K562 (cell line): ENCODE measurements around the gene EIF4E2. TPM values are rescaled to one million over a fixed set of nuclear protein-coding genes. Genes with fewer than 3 reads are reported as not detected.

Experiments
- ATAC-seq: fragments of 200-7000 bp; cut with Tn5 transposase; 3 replicates; pipeline ENCODE4 v1.9.1; 2020; ENCODE audit warnings: moderate library complexity
- BruUV-seq: library from RNA; stranded (reverse); fragments of 400-500 nt; replicated peaks from 2 replicates; lab custom pipeline; 2021; lab: Mats Ljungman, UMichigan
- CTCF ChIA-PET: fragments of 300-600 bp; formaldehyde crosslinking; extraction: SDS; loops from one replicate; lab custom pipeline; 2021; ENCODE audit warnings: low intra/inter-chr PET ratio; lab: Yijun Ruan, JAX
- POLR2A ChIA-PET: fragments of 300-600, 350-650 bp; sonication (Branson Sonifier 250); formaldehyde crosslinking; extraction: SDS; loops from one replicate; lab custom pipeline; 2021; ENCODE audit warnings: antibody characterized with exemption, inconsistent platforms; lab: Yijun Ruan, JAX
- DNase-seq, 4 experiments: peaks; one replicate each; pipeline versions ENCODE4 v3.0.0 to v3.0.0-alpha.2; 2011 to 2018; ENCODE audit warnings: low spot score in 3 of 4, mixed read lengths in 3 of 4; ENCODE audit errors: extremely low read depth in 1 of 4
- FAIRE-seq: peaks from 2 replicates; lab custom pipeline; 2011; peaks lifted over from hg19 to GRCh38; lab: Jason Lieb, UNC
- H2AFZ ChIP-seq: 2 replicates; pipeline ENCODE4 v1.6.0; 2011; ENCODE audit warnings: low read depth, low read length, control low read depth, inconsistent platforms
- H3K27ac ChIP-seq: fragments of 200-600 bp; 3 replicates; pipeline ENCODE4 v1.8.0; 2011; ENCODE audit warnings: low read depth, mild to moderate bottlenecking, control low read depth, inconsistent platforms, low read length, moderate library complexity, mixed read lengths; ENCODE audit errors: extremely low read depth
- H3K27me3 ChIP-seq, 2 experiments: fragments of 300-600 bp in 1 of 2; 2 replicates in 1 of 2; 3 replicates in 1 of 2; pipeline versions ENCODE4 v1.6.0 to v1.8.0; 2011; ENCODE audit warnings: inconsistent platforms in 2 of 2, low read length in 2 of 2, mild to moderate bottlenecking in 1 of 2, mixed read lengths in 1 of 2, moderate library complexity in 1 of 2; ENCODE audit not compliant: control insufficient read depth in 2 of 2, insufficient read depth in 2 of 2
- H3K36me3 ChIP-seq: fragments of 300-600 bp; 3 replicates; pipeline ENCODE4 v1.8.0; 2011; ENCODE audit warnings: mild to moderate bottlenecking, low read length, inconsistent platforms; ENCODE audit not compliant: control insufficient read depth, insufficient read depth
- H3K4me1 ChIP-seq, 2 experiments: fragments of 200-600 bp in 1 of 2; replicated peaks in 1 of 2; 2 replicates in 1 of 2; 3 replicates in 1 of 2; pipeline versions ENCODE4 v1.5.1 to v1.8.0; 2011; ENCODE audit warnings: inconsistent platforms in 2 of 2, low read length in 2 of 2, mild to moderate bottlenecking in 1 of 2, mixed read lengths in 1 of 2, moderate library complexity in 1 of 2; ENCODE audit not compliant: control insufficient read depth in 2 of 2, insufficient read depth in 2 of 2
- H3K4me2 ChIP-seq: 2 replicates; pipeline ENCODE4 v1.6.1; 2011; ENCODE audit warnings: low read length, control low read depth, inconsistent platforms, mixed read lengths; ENCODE audit not compliant: insufficient read depth
- H3K4me3 ChIP-seq: fragments of 200-600 bp; sonication (generic), shearing (Covaris generic); 2 replicates; pipeline ENCODE4 v1.5.1; 2016; ENCODE audit warnings: control low read depth, inconsistent platforms
- H3K79me2 ChIP-seq: fragments of 200-600 bp; 3 replicates; pipeline ENCODE4 v1.8.0; 2011; ENCODE audit warnings: low read length, inconsistent platforms; ENCODE audit not compliant: control insufficient read depth, insufficient read depth
- H3K9ac ChIP-seq, 2 experiments: 2 replicates each; pipeline versions ENCODE4 v1.6.0 to v1.6.1; 2011; ENCODE audit warnings: low read depth in 2 of 2, low read length in 2 of 2, control low read depth in 1 of 2, inconsistent platforms in 1 of 2, mild to moderate bottlenecking in 1 of 2, mixed read lengths in 1 of 2; ENCODE audit not compliant: insufficient read depth in 1 of 2
- H3K9me1 ChIP-seq: one replicate; pipeline ENCODE4 v1.6.0; 2011; ENCODE audit warnings: inconsistent platforms, mild to moderate bottlenecking, low read length, moderate library complexity; ENCODE audit not compliant: control insufficient read depth, insufficient read depth
- H3K9me3 ChIP-seq: replicated peaks from 2 replicates; pipeline ENCODE4 v1.5.1; 2011; ENCODE audit warnings: low read depth, low read length, inconsistent platforms; ENCODE audit not compliant: control insufficient read depth, insufficient read depth
- H4K20me1 ChIP-seq: replicated peaks from 2 replicates; pipeline ENCODE4 v1.6.1; 2011; ENCODE audit warnings: low read length, inconsistent platforms, mixed read lengths; ENCODE audit not compliant: control insufficient read depth, insufficient read depth
- CLOCK ChIP-seq: fragments of 250-450 bp; sonication (Bioruptor Pico); IDR thresholded peaks from 2 replicates; pipeline ENCODE4 v1.4.0; 2020; ENCODE audit warnings: mild to moderate bottlenecking, moderate library complexity, borderline replicate concordance
- ELK3 ChIP-seq: fragments of 450-650 bp; formaldehyde crosslinking; IDR thresholded peaks from 2 replicates; pipeline ENCODE4 v1.4.0; 2020; ENCODE audit warnings: mild to moderate bottlenecking
- KLF6 ChIP-seq: fragments of 250-450 bp; sonication (Bioruptor Pico); IDR thresholded peaks from 2 replicates; pipeline ENCODE4 v1.4.0; 2020; ENCODE audit warnings: mild to moderate bottlenecking, moderate library complexity, borderline replicate concordance
- NFATC3 ChIP-seq: fragments of 450-650 bp; IDR thresholded peaks from 2 replicates; pipeline ENCODE4 v1.6.1; 2017; ENCODE audit warnings: mild to moderate bottlenecking
- NONO ChIP-seq, 2 experiments: fragments of 200-400 bp in 1 of 2; fragments of 450-650 bp in 1 of 2; formaldehyde crosslinking in 1 of 2; IDR thresholded peaks; 2 replicates each; pipeline ENCODE4 v1.6.1; 2017; ENCODE audit warnings: low read depth in 2 of 2, mild to moderate bottlenecking in 2 of 2, moderate library complexity in 2 of 2, low read length in 1 of 2
- PCBP1 ChIP-seq: fragments of 200-400 bp; formaldehyde crosslinking; IDR thresholded peaks from 2 replicates; pipeline ENCODE4 v1.6.1; 2018; ENCODE audit warnings: mild to moderate bottlenecking, low read depth, low read length; ENCODE audit not compliant: poor library complexity, severe bottlenecking
- PTTG1 ChIP-seq: fragments of 450-650 bp; IDR thresholded peaks from 2 replicates; pipeline ENCODE4 v1.6.1; 2016; ENCODE audit warnings: low read depth, mild to moderate bottlenecking, missing genetic modification characterization, missing compliant biosample characterization
- SNAPC5 ChIP-seq: fragments of 250-450 bp; sonication (Bioruptor Pico); IDR thresholded peaks from 2 replicates; pipeline ENCODE4 v1.8.0; 2021; ENCODE audit warnings: moderate library complexity, mild to moderate bottlenecking, inconsistent platforms
- TAF7 ChIP-seq: fragments of 450-650 bp; IDR thresholded peaks from 2 replicates; pipeline ENCODE4 v1.6.1; 2016; ENCODE audit warnings: missing genetic modification characterization, missing compliant biosample characterization
- ZBTB17 ChIP-seq: fragments of 450-650 bp; formaldehyde crosslinking; IDR thresholded peaks from 2 replicates; pipeline ENCODE4 v1.4.0; 2020; ENCODE audit warnings: mild to moderate bottlenecking
- ZC3H4 ChIP-seq: sonication (generic); formaldehyde crosslinking; IDR thresholded peaks from 2 replicates; pipeline ENCODE4 v1.9.0; 2021; ENCODE audit warnings: missing genetic modification reagents, borderline replicate concordance
- ZKSCAN1 ChIP-seq: fragments of 150-350 bp; IDR thresholded peaks from 2 replicates; pipeline ENCODE4 v1.6.1; 2016; ENCODE audit warnings: low read depth, low read length
- ZNF23 ChIP-seq: fragments of 250-450 bp; sonication (Bioruptor Pico); IDR thresholded peaks from 2 replicates; pipeline ENCODE4 v1.4.0; 2020; ENCODE audit warnings: mild to moderate bottlenecking
- ZNF24 ChIP-seq: fragments of 450-650 bp; IDR thresholded peaks from 2 replicates; pipeline ENCODE4 v1.6.1; 2016
- ZNF347 ChIP-seq: fragments of 450-650 bp; formaldehyde crosslinking; IDR thresholded peaks from 2 replicates; pipeline ENCODE4 v1.4.0; 2020; ENCODE audit warnings: low read depth, mild to moderate bottlenecking, moderate library complexity
- ZNF639 ChIP-seq, 2 experiments: fragments of 200-800 bp in 1 of 2; sonication (Bioruptor generic) in 1 of 2; sonication (generic) in 1 of 2; formaldehyde crosslinking in 1 of 2; IDR thresholded peaks in 1 of 2; conservative IDR thresholded peaks in 1 of 2; 2 replicates each; pipeline versions ENCODE4 v1.5.0 to v1.6.1; 2016 to 2020; ENCODE audit warnings: missing compliant biosample characterization in 1 of 2, missing genetic modification characterization in 1 of 2, missing genetic modification reagents in 1 of 2
- ZNF764 ChIP-seq: fragments of 250-450 bp; sonication (Bioruptor Pico); IDR thresholded peaks from 2 replicates; pipeline ENCODE4 v1.4.0; 2020; ENCODE audit warnings: low read depth, mild to moderate bottlenecking, moderate library complexity
- WGBS: fragments of 100-300 bp; shearing (Covaris generic); methylation state at CpG from one replicate; pipeline ENCODE4 v1.1.6; 2016; ENCODE audit warnings: low coverage, mixed read lengths; ENCODE audit not compliant: insufficient coverage; ENCODE audit errors: missing lambda C conversion rate; 5-methylcytosine and 5-hydroxymethylcytosine counted together
- in situ Hi-C: fragments of 300-500 bp; cut with MboI; formaldehyde crosslinking; loops from 4 replicates; pipeline ENCODE4 v1.15.0; 2018; ENCODE audit warnings: inconsistent platforms, mixed read lengths
- intact Hi-C: fragments of 100-400 bp; cut with micrococcal nuclease; formaldehyde crosslinking; loops from 2 replicates; pipeline ENCODE4 v1.14.2; 2022
- polyA plus RNA-seq, 8 experiments: library from polyadenylated mRNA; depleted of rRNA in 4 of 8; stranded (reverse) in 5 of 8; unstranded in 3 of 8; fragments of >200 nt; fragmentation: Nextera tagmentation in 2 of 8; fragmentation: Illumina TruSeq in 1 of 8; extraction: Ambion mirVana in 2 of 8; extraction: Trizol in 1 of 8; gene quantifications; 2 replicates each; pipeline versions ENCODE4 v1.2.1 to v1.2.3, GENCODE V29; 2011 to 2014; ENCODE audit warnings: inconsistent platforms in 1 of 8, missing spikeins in 1 of 8
- total RNA-seq, 7 experiments: library from RNA; depleted of rRNA in 6 of 7; stranded (reverse); fragments of >200 nt in 6 of 7; fragmentation: Illumina TruSeq in 2 of 7; extraction: Trizol in 2 of 7; gene quantifications; 2 replicates each; pipeline versions ENCODE4 v1.2.1 to v1.2.3, GENCODE V29; 2011 to 2021; ENCODE audit warnings: low replicate concordance in 1 of 7

The EIF4E2 gene
- total and polyA plus RNA-seq, 9 of the 15 experiments (the other 6 are each of a cell fraction or from before 2014, with no cell fraction given), result 33.9 to 169 (median 77.5) TPM

- TF ChIP-seq KLF6 (no peak), ZC3H4 (CRISPR knock-in tag) (no peak)
Observed at GRCh38 chr2:232576995-232577394, 26.5 kb downstream of the EIF4E2 start (continued).

- no peak for ATAC-seq
- TF ChIP-seq ZKSCAN1 (no peak), PTTG1 (tag) (no peak), ZNF347 (no peak), NONO (IDR thresholded peaks at IDR 0.05; ENCODE audit: low read depth in 2 of 2, low read length in 1 of 2) (no peak), CLOCK (CRISPR knock-in tag) (no peak), SNAPC5 (CRISPR knock-in tag) (no peak), ZNF23 (CRISPR knock-in tag) (no peak), ZBTB17 (CRISPR knock-in tag) (no peak), ZNF24 (no peak), PCBP1 (no peak), TAF7 (tag) (no peak), NFATC3 (no peak), ZNF639 (CRISPR knock-in tag; conservative IDR thresholded peaks at IDR 0.05 in 1 of 2, IDR thresholded peaks at IDR 0.05 in 1 of 2) (no peak), ELK3 (no peak), ZNF764 (CRISPR knock-in tag) (no peak)
Observed at GRCh38 chr2:232577841-232578240, 27.4 kb downstream of the EIF4E2 start.

More at GRCh38 chr2:232577841-232578240, 27.4 kb downstream of the EIF4E2 start:
- ChIA-PET POLR2A (interaction anchor here (1.6 kb wide), 1 partner anchor 10 kb away, joined by 4 read pairs; no protein-coding TSS in a partner anchor), CTCF (no interaction called here)
- no peak for DNase-seq
- no peak overlapping the region for H3K9ac ChIP-seq
- no peaks in the 10 kb centered on the region for H3K4me1 ChIP-seq
- H2AFZ ChIP-seq, result no peak overlapping the region
- no peak for FAIRE-seq
- H4K20me1 ChIP-seq, result no peaks in the 10 kb centered on the region
- no peaks in the 10 kb centered on the region for H3K9me3 ChIP-seq
- no TSS peak for BruUV-seq
- peaks cover 20% of the 10 kb centered on the region; the same call in 2 of the 3 replicates for H3K36me3 ChIP-seq
- H3K27ac ChIP-seq, result no peak overlapping the region
- no peak overlapping the region for H3K4me3 ChIP-seq
- no peaks in the 10 kb centered on the region for H3K79me2 ChIP-seq
- WGBS, result 50% methylated on average over 2 of the region's 2 CpGs
- intact Hi-C loops, result no loop called here
- H3K4me2 ChIP-seq, result no peak overlapping the region
- H3K27me3 ChIP-seq, result no peaks in the 10 kb centered on the region
- in situ Hi-C loops, result no loop called here
- H3K9me1 ChIP-seq, result no peaks in the 10 kb centered on the region
